ENCODE results near the gene MAP2K2. TPM values are rescaled to one million over a fixed set of nuclear protein-coding genes. Genes with fewer than 3 reads are reported as not detected.

MAP2K2 gene
- total and polyA plus RNA-seq, 4 donors, result 40.3 to 72.7 (median 54.1) TPM

GRCh38 chr19:4119763-4120162 is 4.2 kb downstream of the MAP2K2 start:
- H3K9me3 ChIP-seq (ENCODE audit: control insufficient read depth in 4 of 4, low read length in 3 of 4), result no peaks in the 10 kb centered on the region
- H3K27ac ChIP-seq (ENCODE audit: low read depth in 1 of 2, low read length in 2 of 2), result no peak overlapping the region
- no peak for TF ChIP-seq HNF4A (conservative IDR thresholded peaks at IDR 0.05)
- TF ChIP-seq HNF4G (IDR thresholded peaks at IDR 0.05), result no peak
- TF ChIP-seq FOXA1 (IDR thresholded peaks at IDR 0.05), result no peak
- no peak for TF ChIP-seq TAF1 (conservative IDR thresholded peaks at IDR 0.05)
- TF ChIP-seq ATF3 (IDR thresholded peaks at IDR 0.05), result no peak
- no peak for TF ChIP-seq RXRA (IDR thresholded peaks at IDR 0.05)
- no peak for TF ChIP-seq ZBTB33 (IDR thresholded peaks at IDR 0.05)
- no peak for TF ChIP-seq JUND (IDR thresholded peaks at IDR 0.05)
- TF ChIP-seq EGR1 (IDR thresholded peaks at IDR 0.05; ENCODE audit: low read depth in 2 of 2), result no peak
- no peak for TF ChIP-seq CTCF (IDR thresholded peaks at IDR 0.05; ENCODE audit: low read depth, low read length, missing input control)
- H3K36me3 ChIP-seq (ENCODE audit: control insufficient read depth in 4 of 4, insufficient read depth in 3 of 4, low read depth in 1 of 4, low read length in 3 of 4), result peaks cover 4 to 16% (median 6%) of the 10 kb centered on the region in 4 donors
- H3K4me1 ChIP-seq (ENCODE audit: control insufficient read depth in 4 of 4, insufficient read depth in 4 of 4, low read length in 3 of 4), result peaks cover 7 to 16% (median 14%) of the 10 kb centered on the region in 4 donors
- H3K4me3 ChIP-seq (ENCODE audit: low read depth in 1 of 3, low read length in 3 of 3), result no peak overlapping the region
- no peak for DNase-seq (ENCODE audit: low spot score)
- no peaks in the 10 kb centered on the region for H3K27me3 ChIP-seq (ENCODE audit: control insufficient read depth in 4 of 4, insufficient read depth in 4 of 4, low read length in 3 of 4)
- H3K9ac ChIP-seq (ENCODE audit: low read depth in 1 of 2, low read length in 2 of 2), result no peak overlapping the region
- WGBS, result 92% methylated on average over 13 of the region's 13 CpGs

- Histone ChIP-seq H3K27me3 (ENCODE audit: control insufficient read depth in 4 of 4, insufficient read depth in 4 of 4, low read length in 3 of 4) (no peaks in the 10 kb centered on the region), H3K27ac (ENCODE audit: low read depth in 1 of 2, low read length in 2 of 2) (no peak overlapping the region), H3K9ac (ENCODE audit: low read depth in 1 of 2, low read length in 2 of 2) (no peak overlapping the region), H3K4me1 (ENCODE audit: control insufficient read depth in 4 of 4, insufficient read depth in 4 of 4, low read length in 3 of 4) (peaks cover 0 to 2% (median 0%) of the 10 kb centered on the region in 4 donors), H3K4me3 (ENCODE audit: low read depth in 1 of 3, low read length in 3 of 3) (no peak overlapping the region), H3K9me3 (ENCODE audit: control insufficient read depth in 4 of 4, low read length in 3 of 4) (no peaks in the 10 kb centered on the region), H3K36me3 (ENCODE audit: control insufficient read depth in 4 of 4, insufficient read depth in 3 of 4, low read depth in 1 of 4, low read length in 3 of 4) (peaks cover 5 to 38% (median 12%) of the 10 kb centered on the region in 4 donors)
- TF ChIP-seq HNF4G (IDR thresholded peaks at IDR 0.05) (no peak), FOXA2 (IDR thresholded peaks at IDR 0.05) (no peak), FOXA1 (IDR thresholded peaks at IDR 0.05) (no peak), HNF4A (conservative IDR thresholded peaks at IDR 0.05) (no peak), CTCF (IDR thresholded peaks at IDR 0.05; ENCODE audit: low read depth, low read length, missing input control) (no peak), REST (IDR thresholded peaks at IDR 0.05) (no peak), YY1 (IDR thresholded peaks at IDR 0.05) (no peak), RXRA (IDR thresholded peaks at IDR 0.05) (no peak), MAX (IDR thresholded peaks at IDR 0.05) (no peak), RAD21 (IDR thresholded peaks at IDR 0.05) (no peak), GABPA (IDR thresholded peaks at IDR 0.05 in 1 of 2, conservative IDR thresholded peaks at IDR 0.05 in 1 of 2) (no peak)
- 92% methylated on average over 13 of the region's 13 CpGs for WGBS
- DNase-seq (ENCODE audit: low spot score), result no peak
Observed at GRCh38 chr19:4115818-4116385, 8.0 kb downstream of the MAP2K2 start.

All from liver (tissue), 9 donors.